HG03159 (cell line): Measurements from ENCODE around the gene POLA1.
"Not testable (repeated sequence)": the region's sequence is repeated elsewhere in the genome, so short reads cannot be mapped to it uniquely, and the experiment has no call there.

Experiments used
- ATAC-seq: cut with Tn5 transposase; IDR thresholded peaks from one replicate; pipeline ENCODE4 v1.9.1; 2021; ENCODE audit warnings: mild to moderate bottlenecking, moderate library complexity; ENCODE audit not compliant: unreplicated experiment

Gene POLA1

GRCh38 chrX:24863779-24864178, 170.1 kb downstream of the POLA1 start:
- not testable (repeated sequence) for ATAC-seq

DNA sequence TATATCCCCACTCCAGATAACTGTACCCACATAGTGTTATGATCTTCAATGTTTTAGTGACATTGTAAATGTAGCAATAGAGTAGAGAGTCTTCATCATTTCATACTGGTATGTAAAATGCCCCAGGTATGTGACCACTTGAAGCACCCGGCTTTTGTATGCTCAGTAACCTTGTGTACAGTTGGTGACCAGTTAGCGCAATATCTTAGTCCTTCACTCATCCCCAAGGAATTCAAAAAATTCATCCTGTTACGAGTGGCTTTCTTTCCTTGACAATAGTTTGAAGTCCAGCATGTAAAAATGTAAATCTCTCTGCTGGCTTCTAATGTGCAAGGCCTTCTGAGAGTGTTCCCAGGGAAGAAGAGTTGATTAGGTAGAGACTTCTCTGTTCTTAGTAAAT, 176.4 kb downstream of the POLA1 start:
- no peak for ATAC-seq

- ATAC-seq: no peak
These were observed 181.0 kb downstream of the POLA1 start for GRCh38 chrX:24874604-24875247.

DNA sequence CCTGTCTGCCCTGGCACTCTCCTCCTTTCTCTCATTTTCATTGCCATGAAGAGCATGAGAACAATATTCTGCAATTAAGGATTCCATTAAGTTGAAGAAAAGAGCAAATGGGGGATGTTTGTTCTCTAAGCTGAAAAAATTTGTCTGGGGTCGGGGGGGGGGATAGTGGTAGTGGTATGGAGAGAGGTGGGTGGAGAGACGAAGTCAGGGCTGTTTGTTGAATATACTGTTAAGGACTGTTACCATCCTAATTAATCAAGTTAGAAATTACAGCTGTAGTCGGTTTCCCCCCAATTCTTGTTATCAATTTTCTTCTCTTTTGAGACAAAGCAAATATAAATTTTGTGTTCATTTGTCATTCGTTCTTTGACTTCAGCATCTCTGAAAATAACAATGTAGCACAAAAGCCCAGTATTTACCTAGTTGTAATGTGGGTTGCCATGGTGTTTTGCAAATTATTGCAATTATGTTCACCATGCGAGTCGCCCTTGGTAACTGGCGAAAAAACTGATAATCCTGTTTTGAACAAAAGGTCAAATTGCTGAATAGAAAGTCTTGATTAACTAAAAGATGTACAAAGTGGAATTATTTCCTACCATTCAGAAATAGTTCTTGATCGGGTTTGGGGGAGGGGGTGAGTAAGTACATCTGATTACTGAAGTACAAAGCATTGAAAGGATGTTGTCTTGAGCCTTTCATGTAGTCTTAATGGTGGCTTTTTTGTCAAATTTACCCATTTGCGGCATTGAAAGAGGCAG, 183.0 kb downstream of the POLA1 start:
- ATAC-seq: no peak

- ATAC-seq: no peak
These were observed 183.6 kb downstream of the POLA1 start for GRCh38 chrX:24877288-24877664.

- ATAC-seq: no peak
These were observed 184.3 kb downstream of the POLA1 start for GRCh38 chrX:24877854-24878650.

DNA sequence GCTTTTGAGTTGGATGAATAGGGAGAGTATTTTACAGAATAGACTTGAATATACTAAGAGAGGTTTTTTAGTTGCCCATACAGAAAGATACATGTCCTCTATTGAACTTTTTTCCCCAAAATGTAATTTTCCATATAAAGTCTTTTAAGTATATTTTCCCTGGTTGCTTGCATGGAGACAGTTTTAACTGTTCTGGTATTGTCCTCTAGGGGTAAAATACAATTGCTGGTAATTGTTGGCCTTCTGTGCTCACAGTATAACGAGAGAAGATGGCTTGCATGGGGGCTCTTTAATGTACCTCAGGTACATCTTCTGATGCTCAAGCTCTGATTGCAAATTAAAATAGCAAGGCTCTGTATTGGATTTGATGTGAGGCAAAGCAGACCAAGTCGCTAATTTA, 186.0 kb downstream of the POLA1 start:
- ATAC-seq: no peak

DNA sequence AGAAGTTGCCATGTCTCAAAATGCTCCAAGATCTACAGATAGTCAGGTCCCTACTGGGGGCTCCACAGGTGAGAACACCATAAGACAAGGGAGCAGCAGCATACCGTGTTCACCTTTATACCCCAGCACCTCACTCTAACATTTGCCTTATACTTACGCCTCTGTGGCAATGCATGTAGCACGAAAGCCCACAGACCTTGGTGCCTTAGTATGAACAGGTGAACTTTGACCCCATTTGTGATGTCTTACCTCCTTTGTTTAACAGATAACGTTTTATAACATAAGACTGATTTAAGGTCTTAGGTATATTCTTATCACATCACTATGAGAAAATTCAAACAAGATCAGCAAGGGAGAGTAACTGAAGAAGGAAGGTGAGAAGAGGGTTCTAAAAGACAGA, 193.2 kb downstream of the POLA1 start:
- no peak for ATAC-seq

- no peak for ATAC-seq
These were observed 197.0 kb downstream of the POLA1 start for GRCh38 chrX:24890677-24891076.

GRCh38 chrX:24899391-24899790, 205.7 kb downstream of the POLA1 start:
- no peak for ATAC-seq

DNA sequence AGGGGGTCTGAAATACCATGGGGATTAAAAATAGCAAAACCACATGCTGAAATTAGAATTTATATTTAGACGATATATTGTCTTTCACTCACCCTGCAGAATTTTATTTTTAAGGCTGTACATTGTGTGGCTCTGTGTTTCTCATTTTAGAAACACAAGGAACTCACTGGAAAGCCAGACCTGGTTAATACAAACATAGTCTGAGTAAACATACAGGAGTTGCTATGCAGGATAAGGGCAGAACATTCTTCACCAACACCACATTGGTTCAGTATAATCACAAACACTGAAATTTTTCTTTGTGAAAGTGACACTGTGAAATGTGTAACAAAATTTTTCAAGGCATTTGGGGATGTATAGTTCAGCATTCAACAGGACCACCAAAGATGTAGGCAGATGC, 206.5 kb downstream of the POLA1 start:
- no peak for ATAC-seq

DNA sequence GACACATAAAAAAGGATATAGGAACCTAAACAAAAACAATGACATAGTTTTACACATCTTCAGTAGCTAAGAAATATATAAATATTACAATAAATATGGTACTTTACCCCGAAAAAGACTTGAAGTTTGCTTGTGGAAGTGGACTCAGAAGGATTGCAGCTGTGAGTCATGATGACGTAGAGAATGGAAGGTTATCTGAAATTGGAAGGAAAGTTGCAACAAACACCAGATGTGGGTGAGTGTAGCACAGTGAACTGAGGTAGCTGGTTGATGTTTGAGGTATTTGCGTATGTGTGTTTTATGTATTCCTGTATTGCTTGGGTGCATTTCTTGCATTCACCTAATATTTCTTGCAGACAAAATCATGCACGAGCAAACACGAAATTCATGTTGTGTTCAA, 209.1 kb downstream of the POLA1 start:
- no peak for ATAC-seq

DNA sequence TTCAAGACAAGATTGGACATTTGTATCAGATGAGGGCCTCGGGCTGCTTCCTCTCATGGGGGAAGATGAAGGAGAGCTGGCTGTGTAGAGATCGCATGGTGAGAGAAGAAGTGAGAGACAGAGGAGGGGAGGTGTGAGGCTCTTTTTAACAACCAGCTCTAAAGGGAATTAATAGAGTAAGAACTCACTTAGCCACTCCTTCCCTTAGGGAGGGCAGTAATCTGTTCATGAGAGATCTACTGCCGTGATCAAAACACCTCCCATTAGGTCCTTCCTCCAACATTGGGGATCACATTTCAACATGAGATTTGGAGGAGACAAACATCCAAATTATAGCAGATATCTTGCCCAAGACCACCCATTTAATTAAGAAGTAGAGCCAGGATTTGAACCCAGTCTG, 225.0 kb downstream of the POLA1 start:
- no peak for ATAC-seq

GRCh38 chrX:24920769-24921168, 227.1 kb downstream of the POLA1 start:
- no peak for ATAC-seq

- no peak for ATAC-seq
These were observed 231.7 kb downstream of the POLA1 start for GRCh38 chrX:24925430-24925829.

DNA sequence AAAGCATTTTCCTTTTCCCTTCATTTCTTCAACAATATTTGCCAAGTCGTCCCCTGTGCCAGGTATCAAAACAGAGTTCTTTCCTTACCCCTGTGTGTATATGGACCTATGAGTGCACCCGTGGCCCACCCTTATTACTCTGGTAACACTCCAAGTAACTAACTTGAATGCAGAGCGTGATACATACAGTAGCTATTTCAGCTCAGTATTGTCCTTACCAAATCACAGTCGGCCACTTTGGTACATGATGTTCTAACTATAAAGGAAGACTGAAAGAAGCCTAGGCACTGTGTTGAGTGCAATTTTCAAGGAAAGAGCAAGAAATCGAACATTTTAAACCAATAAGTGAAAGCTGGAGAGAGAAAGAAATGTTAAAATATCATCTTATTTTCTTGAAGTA, 233.7 kb downstream of the POLA1 start:
- no peak for ATAC-seq

- no peak for ATAC-seq
These were observed 234.4 kb downstream of the POLA1 start for GRCh38 chrX:24928114-24928513.

DNA sequence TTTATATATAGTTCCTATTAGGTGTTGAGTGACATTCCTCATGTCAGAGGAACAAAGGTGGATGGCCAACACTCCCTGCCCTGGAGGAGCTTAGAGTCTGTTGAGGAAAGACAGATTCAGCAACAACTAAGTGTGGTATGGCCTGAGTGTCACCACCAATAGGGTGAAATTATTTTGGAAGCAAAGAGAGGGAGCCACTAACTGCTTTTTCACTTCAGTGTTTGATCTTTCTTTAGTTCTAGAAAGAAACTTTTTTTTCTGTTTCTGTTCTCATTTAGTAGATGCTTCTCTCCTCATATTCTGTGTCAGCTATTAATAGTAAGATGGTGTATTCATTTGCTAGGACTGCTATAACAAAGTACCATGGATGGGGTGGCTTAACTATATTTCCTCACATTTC, 240.6 kb downstream of the POLA1 start:
- ATAC-seq: no peak

DNA sequence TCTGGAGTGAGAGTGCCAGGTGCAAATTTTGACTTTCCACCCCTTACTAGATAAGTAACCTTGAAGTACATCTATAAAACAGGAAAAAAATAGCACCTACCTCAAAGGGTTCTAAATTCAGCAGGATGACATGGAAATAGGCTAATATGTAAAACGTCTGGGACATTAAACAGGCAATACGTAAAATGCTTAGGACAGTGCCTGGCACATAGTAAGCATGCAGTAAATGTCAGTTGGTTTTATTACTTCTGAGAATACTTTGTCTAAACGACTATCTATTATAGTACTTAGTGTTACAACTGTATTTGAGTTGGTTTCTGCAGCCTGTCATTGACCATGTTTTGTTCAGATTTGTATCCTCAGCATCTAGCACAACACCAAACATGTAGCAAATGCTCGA, 251.3 kb downstream of the POLA1 start:
- no peak for ATAC-seq

- no peak for ATAC-seq
These were observed 252.7 kb downstream of the POLA1 start for GRCh38 chrX:24946369-24946768.

- ATAC-seq: no peak
These were observed 261.0 kb downstream of the POLA1 start for GRCh38 chrX:24954732-24955131.

DNA sequence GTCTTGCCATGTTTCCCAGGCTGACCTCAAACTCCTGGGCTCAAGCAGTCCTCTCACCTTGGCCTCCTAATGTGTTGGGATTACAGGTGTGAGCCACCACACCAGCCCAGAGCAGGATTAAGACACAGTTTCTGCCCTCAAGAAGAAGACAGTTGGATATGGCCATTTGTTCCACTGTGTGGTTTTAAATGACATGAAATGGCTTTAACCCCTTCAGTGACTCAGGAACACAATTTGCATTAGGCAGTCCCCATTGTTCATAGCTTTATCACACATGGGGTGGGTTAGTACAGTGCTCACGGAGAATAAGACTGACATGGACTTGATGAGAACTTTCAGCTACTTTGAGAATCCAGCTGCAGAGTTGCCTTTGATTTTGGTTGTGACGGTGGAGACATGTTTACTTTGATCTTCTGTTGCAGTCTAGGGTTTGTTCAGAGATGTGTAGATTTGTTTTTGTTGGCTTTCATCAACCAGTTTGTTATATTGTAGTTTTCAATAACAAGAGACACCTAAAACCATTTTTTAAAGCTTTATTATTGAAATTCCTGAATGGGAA, 261.7 kb downstream of the POLA1 start:
- ATAC-seq: no peak
